Endometrium (tissue), 2 donors: ENCODE results near the gene INHBB.
"Not testable (repeated sequence)": the region's sequence is repeated elsewhere in the genome, so short reads cannot be mapped to it uniquely, and the experiment has no call there.

ENCODE experiments used
- FAIRE-seq: peaks from 2 replicates; lab custom pipeline; 2012; peaks lifted over from hg19 to GRCh38; lab: Jason Lieb, UNC
- donor health status: control.
- donor health status: control.

Gene INHBB

GRCh38 chr2:120316528-120317179 is 29.3 kb upstream of the INHBB start:
- no peak for FAIRE-seq

- no peak for FAIRE-seq
Measured at GRCh38 chr2:120317180-120317533, 28.8 kb upstream of the INHBB start.

- FAIRE-seq, result no peak
Measured at GRCh38 chr2:120317916-120318315, 28.0 kb upstream of the INHBB start.

- no peak for FAIRE-seq
Measured at GRCh38 chr2:120318626-120319025, 27.3 kb upstream of the INHBB start.

- no peak for FAIRE-seq
Measured at GRCh38 chr2:120319123-120319522, 26.8 kb upstream of the INHBB start.

GRCh38 chr2:120319686-120320317 is 26.1 kb upstream of the INHBB start:
- no peak for FAIRE-seq

GRCh38 chr2:120320318-120320851 is 25.6 kb upstream of the INHBB start:
- no peak for FAIRE-seq

- not testable (repeated sequence) for FAIRE-seq
Measured at GRCh38 chr2:120320887-120321556, 24.9 kb upstream of the INHBB start.

GRCh38 chr2:120321721-120322284 is 24.1 kb upstream of the INHBB start:
- FAIRE-seq, result no peak

GRCh38 chr2:120322329-120322728 is 23.6 kb upstream of the INHBB start:
- FAIRE-seq, result no peak

- no peak for FAIRE-seq
Measured at GRCh38 chr2:120323214-120323613, 22.7 kb upstream of the INHBB start.

GRCh38 chr2:120323807-120324399 is 22.0 kb upstream of the INHBB start:
- FAIRE-seq, result no peak

- FAIRE-seq, result no peak
Measured at GRCh38 chr2:120324933-120325332, 21.0 kb upstream of the INHBB start.

- no peak for FAIRE-seq
Measured at GRCh38 chr2:120326066-120326465, 19.9 kb upstream of the INHBB start.

- no peak for FAIRE-seq
Measured at GRCh38 chr2:120330946-120331822, 14.8 kb upstream of the INHBB start.

GRCh38 chr2:120331903-120332302 is 14.0 kb upstream of the INHBB start:
- no peak for FAIRE-seq

- FAIRE-seq, result no peak
Measured at GRCh38 chr2:120332384-120332783, 13.6 kb upstream of the INHBB start.

GRCh38 chr2:120334068-120334467 is 11.9 kb upstream of the INHBB start:
- no peak for FAIRE-seq

GRCh38 chr2:120336749-120337148 is 9.2 kb upstream of the INHBB start:
- no peak for FAIRE-seq

- no peak for FAIRE-seq
Measured at GRCh38 chr2:120338015-120338414, 7.9 kb upstream of the INHBB start.

- FAIRE-seq, result no peak
Measured at GRCh38 chr2:120341977-120342376, 4.0 kb upstream of the INHBB start.

GRCh38 chr2:120342446-120342845 is 3.5 kb upstream of the INHBB start:
- no peak for FAIRE-seq
